B cell (primary cell): ENCODE measurements around the gene LRRTM1. TPM values are rescaled to one million over a fixed set of nuclear protein-coding genes. Genes with fewer than 3 reads are reported as not detected.

ENCODE experiments used
- ATAC-seq: fragments of 200-7000 bp; cut with Tn5 transposase; one replicate; pipeline ENCODE4 v1.10.0; 2021; ENCODE audit warnings: low read depth, mild to moderate bottlenecking, moderate number of reproducible peaks, moderate library complexity
- CTCF ChIA-PET: fragments of 350-600 bp; sonication (Branson Sonifier 250); formaldehyde crosslinking; loops from one replicate; lab custom pipeline; 2021; ENCODE audit warnings: antibody characterized with exemption, inconsistent platforms; lab: Charles Lee
- POLR2A ChIA-PET: fragments of 350-600 bp; sonication (Branson Sonifier 250); formaldehyde crosslinking; loops from one replicate; lab custom pipeline; 2021; ENCODE audit warnings: antibody characterized with exemption; lab: Charles Lee
- DNase-seq: peaks from one replicate; pipeline ENCODE4 v3.0.0; 2013
- H2AFZ ChIP-seq: 2 replicates; pipeline ENCODE4 v1.6.1; 2012; ENCODE audit warnings: mild to moderate bottlenecking, low read depth, low read length; ENCODE audit not compliant: insufficient read depth, poor library complexity, severe bottlenecking
- H3K27ac ChIP-seq, 2 donors: 1 replicate in 1 of 2; 2 replicates in 1 of 2; pipeline ENCODE4 v1.5.1; 2012 to 2013; ENCODE audit warnings: low read length in 2 of 2, mild to moderate bottlenecking in 2 of 2, moderate library complexity in 1 of 2
- H3K27me3 ChIP-seq, 4 experiments: fragments of 200-600 bp in 1 of 4; sonication (generic) in 1 of 4; replicated peaks in 1 of 4; 1 replicate in 2 of 4; 2 replicates in 2 of 4; pipeline versions ENCODE4 v1.6.1 to v1.7.0; 2013 to 2016; ENCODE audit warnings: low read length in 3 of 4, mild to moderate bottlenecking in 2 of 4, mixed read lengths in 1 of 4, moderate library complexity in 1 of 4; ENCODE audit not compliant: insufficient read depth in 4 of 4, control insufficient read depth in 3 of 4; ENCODE audit errors: control extremely low read depth in 1 of 4
- H3K36me3 ChIP-seq, 2 experiments: replicated peaks in 1 of 2; 1 replicate in 1 of 2; 2 replicates in 1 of 2; pipeline versions ENCODE4 v1.6.1 to v1.7.1; 2013; ENCODE audit warnings: low read length in 1 of 2; ENCODE audit not compliant: insufficient read depth in 2 of 2, control insufficient read depth in 1 of 2; ENCODE audit errors: control extremely low read depth in 1 of 2, extremely low read depth in 1 of 2
- H3K4me1 ChIP-seq, 2 donors: fragments of 200-600 bp in 1 of 2; sonication (generic) in 1 of 2; 1 replicate in 1 of 2; 2 replicates in 1 of 2; pipeline versions ENCODE4 v1.5.1 to v1.6.1; 2013 to 2017; ENCODE audit warnings: low read length in 2 of 2; ENCODE audit not compliant: control insufficient read depth in 2 of 2, insufficient read depth in 2 of 2
- H3K4me2 ChIP-seq: replicated peaks from 2 replicates; pipeline ENCODE3; 2012; ENCODE audit warnings: mild to moderate bottlenecking, low read depth, low read length; ENCODE audit not compliant: poor library complexity, severe bottlenecking
- H3K4me3 ChIP-seq, 5 experiments: fragments of 200-600 bp in 1 of 5; sonication (generic) in 1 of 5; 1 replicate in 3 of 5; 2 replicates in 2 of 5; pipeline versions ENCODE4 v1.5.1 to v1.7.0; 2011 to 2016; ENCODE audit warnings: low read length in 4 of 5, mild to moderate bottlenecking in 4 of 5, low read depth in 2 of 5, control low read depth in 1 of 5, moderate library complexity in 1 of 5; ENCODE audit not compliant: insufficient read depth in 1 of 5; ENCODE audit errors: control extremely low read depth in 1 of 5, extremely low read depth in 1 of 5
- H3K79me2 ChIP-seq: fragments of 200-600 bp; sonication (generic); one replicate; pipeline ENCODE4 v1.6.0; 2016; ENCODE audit warnings: low read length; ENCODE audit not compliant: control insufficient read depth, insufficient read depth
- H3K9ac ChIP-seq: fragments of 200-600 bp; sonication (generic); 2 replicates; pipeline ENCODE4 v1.6.1; 2017; ENCODE audit warnings: mild to moderate bottlenecking, low read length, moderate library complexity
- H3K9me3 ChIP-seq, 3 donors: one replicate each; pipeline versions ENCODE4 v1.6.1 to v1.7.1; 2013; ENCODE audit warnings: low read length in 2 of 3; ENCODE audit not compliant: control insufficient read depth in 2 of 3, insufficient read depth in 1 of 3; ENCODE audit errors: control extremely low read depth in 1 of 3
- H4K20me1 ChIP-seq: 2 replicates; pipeline ENCODE4 v1.6.0; 2012; ENCODE audit warnings: mild to moderate bottlenecking, low read length; ENCODE audit not compliant: insufficient read depth, control insufficient read depth, poor library complexity, severe bottlenecking
- H3K27ac Mint-ChIP-seq: one replicate; pipeline ENCODE4 v1.8.0; 2021; ENCODE audit warnings: mixed read lengths
- H3K27me3 Mint-ChIP-seq: one replicate; pipeline ENCODE4 v1.8.0; 2021; ENCODE audit warnings: mixed read lengths
- H3K4me1 Mint-ChIP-seq: one replicate; pipeline ENCODE4 v1.8.0; 2021; ENCODE audit warnings: mixed read lengths
- H3K4me3 Mint-ChIP-seq: one replicate; pipeline ENCODE4 v1.8.0; 2021; ENCODE audit warnings: mixed read lengths
- H3K9me3 Mint-ChIP-seq: one replicate; pipeline ENCODE4 v1.8.0; 2022; ENCODE audit warnings: mixed read lengths; ENCODE audit not compliant: insufficient read depth
- CTCF ChIP-seq: fragments of 200-600 bp; IDR thresholded peaks from one replicate; pipeline ENCODE4 v1.8.0; 2022; ENCODE audit warnings: antibody characterized with exemption, mild to moderate bottlenecking
- EZH2 ChIP-seq: IDR thresholded peaks from 2 replicates; pipeline ENCODE4 v1.6.1; 2012; ENCODE audit warnings: borderline replicate concordance, low read depth, mild to moderate bottlenecking, moderate library complexity, low read length; ENCODE audit not compliant: insufficient read depth, poor library complexity, severe bottlenecking
- WGBS: methylation state at CpG from one replicate; pipeline ENCODE4 v1.1.5; 2013; ENCODE audit warnings: missing lambda C conversion rate; ENCODE audit not compliant: insufficient coverage; 5-methylcytosine and 5-hydroxymethylcytosine counted together
- intact Hi-C: fragments of 100-400 bp; cut with micrococcal nuclease; formaldehyde crosslinking; loops from one replicate; pipeline ENCODE4 v1.10.0; 2022
- polyA plus RNA-seq: library from polyadenylated mRNA; depleted of rRNA; stranded (reverse); fragments of >200 nt; gene quantifications from 2 replicates; pipeline ENCODE4 v1.2.3, GENCODE V29; 2012
- total RNA-seq, 2 donors: library from RNA; stranded (reverse); fragments of 120-200 nt in 1 of 2; gene quantifications; 1 replicate in 1 of 2; 2 replicates in 1 of 2; pipeline versions ENCODE4 v1.2.3 to v1.2.4, GENCODE V29; 2013 to 2022

Gene LRRTM1
- total and polyA plus RNA-seq, 2 donors (not counting 1 experiment from before 2014, with no cell fraction given): not detected

- DNase-seq: no peak
- no peaks in the 10 kb centered on the region for H3K79me2 ChIP-seq
- no peaks in the 10 kb centered on the region for H4K20me1 ChIP-seq
- 100% methylated on average over 1 of the region's 3 CpGs for WGBS
- no peak overlapping the region for H2AFZ ChIP-seq
- ChIA-PET CTCF (no interaction called here), POLR2A (no interaction called here)
- no peak overlapping the region for H3K9ac ChIP-seq
- no peak overlapping the region for H3K27ac ChIP-seq
- ATAC-seq: no peak
- H3K9me3 ChIP-seq: peaks cover 0 to 4% (median 0%) of the 10 kb centered on the region in 3 donors
- Mint-ChIP-seq H3K4me3 (no peak overlapping the region), H3K9me3 (peaks cover 2% of the 10 kb centered on the region), H3K27me3 (no peaks in the 10 kb centered on the region), H3K4me1 (no peaks in the 10 kb centered on the region), H3K27ac (no peak overlapping the region)
- no peaks in the 10 kb centered on the region for H3K27me3 ChIP-seq
- H3K4me1 ChIP-seq: no peaks in the 10 kb centered on the region
- TF ChIP-seq EZH2 (no peak), CTCF (no peak)
- intact Hi-C loops: no loop called here
- no peak overlapping the region for H3K4me3 ChIP-seq
- H3K36me3 ChIP-seq: no peaks in the 10 kb centered on the region
- no peak overlapping the region for H3K4me2 ChIP-seq
These were observed 45.3 kb downstream of the LRRTM1 start for GRCh38 chr2:80259292-80259691.

- Histone ChIP-seq H3K4me1 (no peaks in the 10 kb centered on the region), H3K9ac (no peak overlapping the region), H3K79me2 (no peaks in the 10 kb centered on the region), H3K27me3 (no peaks in the 10 kb centered on the region), H3K36me3 (no peaks in the 10 kb centered on the region), H3K27ac (no peak overlapping the region), H2AFZ (no peak overlapping the region), H4K20me1 (no peaks in the 10 kb centered on the region), H3K4me3 (no peak overlapping the region), H3K9me3 (peaks cover 0 to 4% (median 0%) of the 10 kb centered on the region in 3 donors), H3K4me2 (no peak overlapping the region)
- ChIA-PET CTCF (no interaction called here), POLR2A (no interaction called here)
- Mint-ChIP-seq H3K27ac (no peak overlapping the region), H3K4me3 (no peak overlapping the region), H3K4me1 (no peaks in the 10 kb centered on the region), H3K27me3 (no peaks in the 10 kb centered on the region), H3K9me3 (peaks cover 2% of the 10 kb centered on the region)
- 60% methylated on average over 2 of the region's 5 CpGs for WGBS
- ATAC-seq (no peak), DNase-seq (no peak)
- intact Hi-C loops: no loop called here
- TF ChIP-seq EZH2 (no peak), CTCF (no peak)
These were observed 45.8 kb downstream of the LRRTM1 start for GRCh38 chr2:80258793-80259192.
